Neutrophil (primary cell): ENCODE data around the gene FGFBP3.

Source experiments
- H3K27ac ChIP-seq: fragments of 200-600 bp; sonication (generic); 2 replicates; pipeline ENCODE4 v1.5.1; 2016; ENCODE audit warnings: mild to moderate bottlenecking, moderate library complexity
- H3K27me3 ChIP-seq: fragments of 200-600 bp; sonication (generic); 2 replicates; pipeline ENCODE4 v1.6.0; 2016; ENCODE audit warnings: mild to moderate bottlenecking
- H3K36me3 ChIP-seq: fragments of 200-600 bp; sonication (generic); 2 replicates; pipeline ENCODE4 v1.5.1; 2017
- H3K4me1 ChIP-seq, 2 experiments: fragments of 200-600 bp in 1 of 2; sonication (generic) in 1 of 2; 1 replicate in 1 of 2; 2 replicates in 1 of 2; pipeline versions ENCODE4 v1.5.1 to v1.6.1; 2013 to 2016; ENCODE audit warnings: low read depth in 1 of 2, low read length in 1 of 2, mild to moderate bottlenecking in 1 of 2, moderate library complexity in 1 of 2; ENCODE audit not compliant: control insufficient read depth in 1 of 2, insufficient read depth in 1 of 2
- H3K4me3 ChIP-seq, 2 experiments: fragments of 200-600 bp in 1 of 2; sonication (generic) in 1 of 2; 1 replicate in 1 of 2; 2 replicates in 1 of 2; pipeline ENCODE4 v1.5.1; 2013 to 2016; ENCODE audit warnings: low read depth in 1 of 2, low read length in 1 of 2, mild to moderate bottlenecking in 1 of 2, moderate library complexity in 1 of 2
- H3K9me3 ChIP-seq: fragments of 200-600 bp; sonication (generic); 2 replicates; pipeline ENCODE4 v1.5.1; 2016
- CTCF ChIP-seq: fragments of 200-600 bp; sonication (generic); IDR thresholded peaks from 2 replicates; pipeline ENCODE4 v1.5.1; 2016; ENCODE audit warnings: antibody characterized with exemption

FGFBP3 gene

GRCh38 chr10:91864744-91865143 is 44.5 kb downstream of the FGFBP3 start:
- Histone ChIP-seq H3K36me3 (peaks cover 70% of the 10 kb centered on the region), H3K27me3 (no peaks in the 10 kb centered on the region), H3K4me3 (no peak overlapping the region), H3K9me3 (no peaks in the 10 kb centered on the region), H3K4me1 (no peaks in the 10 kb centered on the region), H3K27ac (no peak overlapping the region)
- TF ChIP-seq CTCF, result no peak

- TF ChIP-seq CTCF, result no peak
- H3K27ac ChIP-seq, result no peak overlapping the region
- peaks cover 76% of the 10 kb centered on the region for H3K36me3 ChIP-seq
- no peaks in the 10 kb centered on the region for H3K9me3 ChIP-seq
- H3K27me3 ChIP-seq, result no peaks in the 10 kb centered on the region
- H3K4me1 ChIP-seq, result no peaks in the 10 kb centered on the region
- H3K4me3 ChIP-seq, result no peak overlapping the region
These were observed 45.2 kb downstream of the FGFBP3 start for GRCh38 chr10:91864099-91864498.

GRCh38 chr10:91860885-91861284 is 48.4 kb downstream of the FGFBP3 start:
- TF ChIP-seq CTCF, result no peak
- no peaks in the 10 kb centered on the region for H3K27me3 ChIP-seq
- H3K9me3 ChIP-seq, result no peaks in the 10 kb centered on the region
- H3K4me3 ChIP-seq, result no peak overlapping the region
- H3K4me1 ChIP-seq, result no peaks in the 10 kb centered on the region
- no peak overlapping the region for H3K27ac ChIP-seq
- H3K36me3 ChIP-seq, result peaks cover 98% of the 10 kb centered on the region

GRCh38 chr10:91856637-91857036 is 52.6 kb downstream of the FGFBP3 start:
- no peaks in the 10 kb centered on the region for H3K27me3 ChIP-seq
- TF ChIP-seq CTCF, result no peak
- peaks cover 100% of the 10 kb centered on the region for H3K36me3 ChIP-seq
- no peaks in the 10 kb centered on the region for H3K9me3 ChIP-seq
- no peaks in the 10 kb centered on the region for H3K4me1 ChIP-seq
- no peak overlapping the region for H3K4me3 ChIP-seq
- H3K27ac ChIP-seq, result no peak overlapping the region
